Measurements from ENCODE around the gene LBX1.
"Not testable (repeated sequence)": the region's sequence is repeated elsewhere in the genome, so short reads cannot be mapped to it uniquely, and the experiment has no call there.

Gene LBX1

DNA sequence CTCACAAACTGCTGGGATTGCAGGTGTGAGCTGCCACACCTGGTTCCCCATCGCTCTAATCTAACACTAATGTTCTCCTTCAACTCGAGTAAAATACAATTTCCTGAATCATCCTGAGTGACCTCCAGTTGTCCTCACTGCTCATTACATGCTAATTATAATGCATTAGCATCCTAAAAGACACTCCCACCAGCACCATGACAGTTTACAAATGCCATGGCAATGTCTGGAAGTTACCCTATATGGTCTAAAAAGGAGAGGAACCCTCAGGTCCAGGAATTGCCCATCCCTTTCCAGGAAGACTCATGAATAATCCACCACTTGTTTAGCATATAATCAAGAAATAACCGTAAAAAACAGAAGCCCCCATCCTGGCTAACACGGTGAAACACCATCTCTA lies 26.6 kb downstream of the LBX1 start:
- DNase-seq, result not testable (repeated sequence)

GRCh38 chr10:101198326-101198977 lies 30.8 kb downstream of the LBX1 start:
- not testable (repeated sequence) for DNase-seq

DNA sequence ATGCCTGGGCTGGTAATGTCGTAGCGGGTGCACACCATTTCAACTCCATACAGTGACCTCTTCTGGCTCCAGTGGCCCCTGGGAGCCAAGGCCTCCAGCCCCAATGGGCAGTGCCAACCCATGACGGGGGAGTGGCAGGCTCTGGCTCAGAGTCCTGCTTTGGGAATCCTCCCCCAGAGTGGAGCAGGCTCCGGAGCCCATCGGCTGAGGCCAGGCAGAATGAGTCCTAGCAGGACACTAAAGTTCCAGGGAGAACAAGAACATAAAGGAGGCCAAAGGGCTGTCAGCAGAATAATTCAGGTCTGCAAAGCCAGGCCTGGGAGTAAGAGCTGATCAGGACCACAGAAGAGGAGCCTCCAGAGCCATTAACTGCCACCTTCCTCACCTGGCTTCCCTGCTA lies 33.3 kb downstream of the LBX1 start:
- DNase-seq, result no peak

DNA sequence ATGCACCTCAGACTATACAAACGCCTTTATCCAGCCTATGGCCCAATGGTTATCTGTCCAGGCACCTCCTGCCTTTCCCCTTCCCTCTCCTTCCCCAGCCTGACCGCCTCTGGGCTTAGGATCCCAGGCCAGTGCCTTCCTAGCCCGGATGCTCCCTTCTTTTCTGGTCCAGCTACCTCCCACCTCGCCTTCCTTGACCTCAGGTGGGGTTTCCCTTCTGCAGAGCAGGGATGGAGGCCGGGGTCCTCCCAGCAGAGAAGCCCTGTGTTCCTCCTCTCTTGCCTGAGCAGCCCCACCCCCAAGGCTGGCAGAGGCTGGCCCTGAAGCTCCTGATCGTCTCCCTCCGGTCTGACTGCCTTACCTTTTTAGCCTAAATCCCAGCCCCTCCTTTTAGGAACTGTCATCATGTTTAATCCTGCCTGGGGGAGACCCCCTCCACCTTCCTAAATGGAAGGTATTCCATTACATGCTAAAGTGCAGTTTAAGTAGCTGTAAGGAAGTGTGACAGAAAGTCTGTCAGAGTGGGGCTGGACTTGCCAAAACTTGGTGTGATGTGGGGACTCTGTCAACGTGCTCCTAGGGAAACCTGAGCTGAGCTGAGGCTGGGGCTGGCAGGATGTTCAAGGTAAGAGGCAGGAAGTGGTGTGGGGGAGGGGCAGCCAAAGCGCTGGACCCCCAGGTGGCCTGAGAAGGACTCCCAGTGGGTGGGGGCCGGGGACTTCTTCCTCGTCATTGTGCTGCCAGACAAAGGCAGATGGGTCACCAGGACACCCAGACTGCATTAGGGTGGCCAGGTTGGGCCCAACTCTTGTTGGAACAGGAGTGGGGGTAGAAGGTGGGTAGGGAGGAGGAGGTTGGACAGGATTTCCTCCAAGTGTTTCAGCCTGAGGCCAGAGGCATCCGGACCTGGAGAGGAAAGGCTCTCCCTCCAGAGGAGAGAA lies 39.5 kb downstream of the LBX1 start:
- DNase-seq, result no peak

DNA sequence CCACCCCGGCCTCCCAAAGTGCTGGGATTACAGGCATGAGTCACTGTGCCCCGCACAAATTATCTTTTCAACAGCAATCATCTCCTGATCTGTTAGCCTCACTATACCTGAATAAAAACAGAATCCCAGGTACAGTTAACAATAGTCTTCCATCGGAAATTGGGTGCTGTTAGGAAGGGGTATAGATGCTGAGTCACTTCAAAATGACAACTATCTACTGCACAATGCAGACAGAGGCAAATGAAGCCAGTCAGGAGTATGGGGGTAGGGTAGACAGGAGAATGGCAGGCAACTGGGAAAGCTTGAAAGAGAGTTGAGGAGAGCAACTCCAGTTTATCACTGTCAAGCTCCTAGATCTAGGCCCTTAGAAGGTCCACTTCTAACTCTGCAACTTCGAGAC lies 40.3 kb downstream of the LBX1 start:
- DNase-seq, result no peak

- DNase-seq, result no peak
Measured at GRCh38 chr10:101183458-101184183, 45.6 kb downstream of the LBX1 start.

DNA sequence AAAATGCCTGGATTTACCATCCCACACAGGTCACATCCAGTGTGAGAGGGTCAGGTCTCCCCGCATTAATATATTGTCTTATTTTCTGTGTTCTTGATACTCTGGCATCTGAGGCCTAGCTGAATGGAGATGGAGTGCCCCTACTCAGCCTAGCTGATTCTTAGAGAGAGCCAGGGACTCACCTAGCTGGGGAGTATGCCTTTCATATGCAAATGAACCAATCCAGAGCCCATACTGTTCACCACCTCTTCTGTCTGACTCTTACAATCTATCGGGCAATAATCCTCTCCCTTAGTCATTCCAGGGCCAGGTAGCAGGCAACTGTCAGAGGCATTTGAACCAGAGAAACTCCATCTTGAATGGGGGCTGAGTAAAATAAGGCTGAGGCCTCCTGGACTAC lies 46.3 kb downstream of the LBX1 start:
- DNase-seq, result no peak

All from activated CD4-positive, CD25-positive, alpha-beta regulatory T cell (primary cell).